GM20431 (cell line): ENCODE measurements around the gene FOXS1.
"Not testable (repeated sequence)": the region's sequence is repeated elsewhere in the genome, so short reads cannot be mapped to it uniquely, and the experiment has no call there.

Experiments used
- in situ Hi-C: fragments of 300-500 bp; cut with MseI, MboI; formaldehyde crosslinking; loops from one replicate; pipeline ENCODE4 v1.15.0; 2020; ENCODE audit warnings: low sequenced_read_pairs; ENCODE audit not compliant: unreplicated experiment

Gene FOXS1

GRCh38 chr20:31824554-31825313, 20.7 kb downstream of the FOXS1 start:
- in situ Hi-C loops = no loop called here

GRCh38 chr20:31824125-31824485, 21.3 kb downstream of the FOXS1 start:
- in situ Hi-C loops = no loop called here

DNA sequence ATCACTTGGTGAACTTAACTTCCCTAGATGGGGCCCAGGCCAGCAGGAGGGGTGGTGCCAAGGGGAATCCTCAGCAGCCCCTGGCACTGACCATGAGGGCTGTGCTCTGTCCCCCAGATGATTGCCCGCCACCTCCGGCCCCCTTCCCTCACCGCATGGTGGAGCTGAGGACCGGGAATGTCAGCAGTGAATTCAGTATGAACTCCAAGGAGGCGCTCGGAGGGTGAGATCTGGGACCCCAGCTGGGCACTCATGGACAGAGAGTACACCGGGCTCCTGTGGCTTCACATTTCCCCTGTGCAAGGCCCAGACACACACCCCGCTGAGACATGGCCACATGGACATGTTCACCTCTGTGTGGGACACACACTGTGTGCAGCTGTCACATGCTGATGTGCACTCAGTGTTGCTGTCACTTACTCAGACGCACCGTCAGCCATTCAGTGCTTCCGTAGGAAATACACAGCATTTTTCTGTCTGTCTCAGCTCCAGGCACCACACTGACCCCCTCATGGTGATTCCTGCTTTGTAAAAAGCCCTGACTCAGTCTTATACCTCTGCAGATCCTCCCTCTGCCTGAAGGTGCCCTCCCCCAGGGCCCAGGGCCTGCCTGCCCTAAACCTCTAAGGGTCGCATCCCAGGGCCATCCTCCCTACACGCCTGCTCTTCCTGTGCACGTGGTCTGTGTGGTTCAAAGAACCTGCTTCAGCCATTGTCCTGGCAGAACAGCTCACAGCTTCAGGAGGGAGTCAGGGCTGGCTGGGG, 21.9 kb downstream of the FOXS1 start:
- in situ Hi-C loops = no loop called here

GRCh38 chr20:31822421-31823330, 22.7 kb downstream of the FOXS1 start:
- in situ Hi-C loops = no loop called here

DNA sequence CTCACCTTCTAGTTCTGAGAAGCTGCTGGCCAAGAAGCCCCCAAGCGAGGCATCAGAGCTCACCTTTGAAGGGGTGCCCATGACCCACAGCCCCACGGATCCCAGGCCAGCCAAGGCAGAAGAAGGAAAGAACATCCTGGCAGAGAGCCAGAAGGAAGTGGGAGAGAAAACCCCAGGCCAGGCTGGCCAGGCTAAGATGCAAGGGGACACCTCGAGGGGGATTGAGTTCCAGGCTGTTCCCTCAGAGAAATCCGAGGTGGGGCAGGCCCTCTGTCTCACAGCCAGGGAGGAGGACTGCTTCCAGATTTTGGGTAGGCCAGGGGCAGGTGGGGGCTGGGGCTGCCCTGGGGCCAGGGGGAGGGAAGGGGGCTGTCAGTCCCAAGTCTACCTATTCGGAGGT, 24.0 kb downstream of the FOXS1 start:
- in situ Hi-C loops = no loop called here

- in situ Hi-C loops = no loop called here
Observed at GRCh38 chr20:31820228-31820627, 25.2 kb downstream of the FOXS1 start.

DNA sequence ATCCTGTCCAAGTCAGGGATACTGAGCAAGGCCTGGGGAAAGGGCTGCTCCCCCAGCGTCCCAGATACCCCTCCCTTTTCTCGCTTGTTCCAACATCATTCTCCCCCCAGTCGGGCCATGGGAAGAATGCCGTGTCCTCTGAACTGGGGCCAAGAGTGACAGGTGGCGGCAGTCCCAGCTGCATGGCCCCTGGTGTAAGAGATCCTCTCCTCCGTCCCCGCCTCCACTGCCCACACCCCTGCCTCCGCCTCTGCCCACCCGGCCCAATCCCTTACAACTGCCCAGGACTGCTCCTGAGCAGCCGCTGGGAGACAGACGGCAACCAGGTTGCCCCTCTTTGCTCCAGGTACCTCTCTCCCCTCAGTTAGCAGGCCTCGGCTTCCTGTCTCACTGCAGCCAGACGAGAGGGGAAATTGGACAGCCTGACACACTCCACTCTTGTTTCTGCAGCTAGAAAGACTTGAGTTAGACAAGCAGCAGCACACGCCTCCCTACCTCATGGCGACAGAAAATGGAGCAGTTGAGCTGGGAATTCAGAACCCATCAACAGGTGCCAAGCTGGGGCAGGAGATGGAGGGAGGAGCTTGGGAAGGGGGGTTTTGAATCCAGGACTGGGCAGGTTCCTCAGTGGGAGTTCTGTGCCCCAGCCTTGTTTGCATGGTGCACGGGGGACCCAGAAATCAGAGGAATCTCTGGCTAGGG, 26.2 kb downstream of the FOXS1 start, which contains the start of gene MYLK2:
Gene MYLK2 (plus strand): TSS at position 274 of the 702 bp plus-strand sequence. CDS start 225 bp downstream, at position 499.
- in situ Hi-C loops = no loop called here

DNA sequence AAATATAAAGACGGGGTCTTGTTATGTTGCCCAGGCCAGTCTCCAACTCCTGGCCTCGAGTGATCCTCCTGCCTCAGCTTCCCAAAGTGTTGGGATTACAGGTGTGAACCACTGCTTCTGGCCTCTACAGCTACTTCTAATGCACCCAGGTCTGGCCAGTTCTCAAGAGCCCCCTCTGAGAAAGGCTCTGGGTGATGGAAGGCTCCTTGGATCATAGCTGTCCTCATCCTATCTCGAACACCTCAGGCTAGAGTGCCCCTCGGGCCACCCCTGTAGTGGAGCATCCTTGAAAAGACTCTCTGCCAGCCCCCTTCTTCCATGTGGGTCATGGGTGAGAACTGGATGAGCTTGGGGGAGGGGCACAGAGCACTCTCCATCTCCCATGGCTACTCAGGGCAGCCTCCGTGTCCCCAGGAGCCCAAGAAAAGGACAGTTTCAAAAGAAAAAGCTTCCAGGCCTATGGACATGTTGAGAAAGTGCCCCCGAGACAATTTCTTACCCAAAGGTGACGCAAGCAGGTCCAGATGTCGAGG, 27.0 kb downstream of the FOXS1 start:
- in situ Hi-C loops = no loop called here

- in situ Hi-C loops = no loop called here
Observed at GRCh38 chr20:31817461-31817860, 27.9 kb downstream of the FOXS1 start.

- in situ Hi-C loops = no loop called here
Observed at GRCh38 chr20:31816221-31816620, 29.2 kb downstream of the FOXS1 start.

GRCh38 chr20:31815408-31816188, 29.8 kb downstream of the FOXS1 start:
- in situ Hi-C loops = no loop called here

DNA sequence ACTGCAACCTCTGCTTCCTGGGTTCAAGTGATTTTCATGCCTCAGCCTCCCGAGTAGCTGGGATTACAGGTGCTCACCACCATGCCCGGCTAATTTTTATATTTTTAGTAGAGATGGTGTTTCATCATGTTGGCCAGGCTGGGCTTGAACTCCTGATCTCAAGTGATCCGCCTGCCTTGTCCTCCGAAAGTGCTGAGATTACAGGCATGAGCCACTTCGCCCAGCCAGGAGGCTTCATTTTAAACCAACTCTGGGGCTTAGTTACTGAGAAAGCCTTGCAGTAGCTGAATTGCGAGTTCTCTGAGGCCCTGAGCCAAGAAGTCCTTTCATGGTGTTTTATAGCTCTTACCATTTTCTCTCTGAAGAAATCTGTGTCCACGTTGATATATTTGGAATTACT, 31.3 kb downstream of the FOXS1 start:
- in situ Hi-C loops = not testable (repeated sequence)

DNA sequence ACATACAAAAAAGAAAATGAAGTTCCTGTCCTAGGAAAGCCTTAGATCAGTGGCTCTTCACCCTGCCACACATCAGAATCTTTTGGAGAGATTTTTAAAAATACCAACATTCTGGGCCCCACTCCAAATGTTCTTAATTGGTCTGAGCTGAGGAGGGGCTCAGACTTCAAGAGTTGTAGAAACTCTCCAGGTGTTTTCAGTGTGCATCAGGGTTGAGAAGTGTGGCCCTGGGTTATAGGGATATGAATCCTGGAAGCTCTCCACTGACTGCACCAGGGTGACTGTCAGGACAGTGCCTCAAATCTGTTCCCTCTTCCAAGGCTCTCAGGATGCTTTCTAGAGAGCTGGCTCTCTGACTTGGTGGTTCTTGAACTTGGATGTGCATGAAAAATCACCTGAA, 31.8 kb downstream of the FOXS1 start:
- in situ Hi-C loops = no loop called here

- in situ Hi-C loops = no loop called here
Observed at GRCh38 chr20:31811796-31812728, 33.3 kb downstream of the FOXS1 start.

DNA sequence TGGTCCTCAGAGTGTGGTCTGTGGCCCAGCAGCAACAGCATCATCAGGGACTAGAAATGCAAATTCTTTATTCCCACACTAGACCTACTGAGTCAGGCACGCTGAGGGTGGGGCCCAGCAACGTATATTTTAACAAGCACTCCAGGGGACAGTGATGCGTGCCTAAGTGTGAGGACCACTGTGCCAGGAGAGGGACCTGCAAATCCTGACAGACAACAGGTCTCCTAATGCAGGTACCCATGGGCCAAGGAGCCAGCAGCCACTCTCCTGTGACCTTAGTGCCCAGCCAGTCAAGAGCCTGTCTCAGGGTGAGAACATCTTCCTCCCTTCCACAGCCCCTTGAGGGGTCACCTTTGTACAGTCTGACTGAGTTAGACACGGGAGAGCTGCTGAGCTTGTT, 34.2 kb downstream of the FOXS1 start:
- in situ Hi-C loops = no loop called here

GRCh38 chr20:31809661-31810060, 35.7 kb downstream of the FOXS1 start:
- in situ Hi-C loops = no loop called here

DNA sequence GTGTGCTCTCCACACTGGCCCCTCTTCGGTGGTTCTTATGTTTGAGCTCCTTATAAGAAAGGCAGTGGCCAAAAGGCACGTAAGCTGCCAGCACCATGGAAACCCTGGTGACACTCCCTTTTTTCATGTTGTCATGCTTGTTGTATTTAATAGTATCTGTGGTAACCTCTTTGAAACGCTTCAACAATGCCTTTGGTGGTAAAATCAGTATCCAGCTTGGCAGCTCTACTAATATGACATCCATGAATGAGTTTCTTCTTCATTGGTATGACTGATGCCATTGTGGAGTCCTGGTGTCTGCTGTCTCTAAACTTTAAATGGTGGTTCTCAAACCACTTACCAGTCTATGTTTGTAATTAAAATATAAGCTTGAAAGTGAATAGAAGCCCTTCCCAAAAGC, 36.9 kb downstream of the FOXS1 start:
- in situ Hi-C loops = no loop called here
